Measurements from ENCODE around the gene CD34.
A peak's percentile ranks its signal among the peaks of the same experiment; 100 is the strongest.

Gene CD34

DNA sequence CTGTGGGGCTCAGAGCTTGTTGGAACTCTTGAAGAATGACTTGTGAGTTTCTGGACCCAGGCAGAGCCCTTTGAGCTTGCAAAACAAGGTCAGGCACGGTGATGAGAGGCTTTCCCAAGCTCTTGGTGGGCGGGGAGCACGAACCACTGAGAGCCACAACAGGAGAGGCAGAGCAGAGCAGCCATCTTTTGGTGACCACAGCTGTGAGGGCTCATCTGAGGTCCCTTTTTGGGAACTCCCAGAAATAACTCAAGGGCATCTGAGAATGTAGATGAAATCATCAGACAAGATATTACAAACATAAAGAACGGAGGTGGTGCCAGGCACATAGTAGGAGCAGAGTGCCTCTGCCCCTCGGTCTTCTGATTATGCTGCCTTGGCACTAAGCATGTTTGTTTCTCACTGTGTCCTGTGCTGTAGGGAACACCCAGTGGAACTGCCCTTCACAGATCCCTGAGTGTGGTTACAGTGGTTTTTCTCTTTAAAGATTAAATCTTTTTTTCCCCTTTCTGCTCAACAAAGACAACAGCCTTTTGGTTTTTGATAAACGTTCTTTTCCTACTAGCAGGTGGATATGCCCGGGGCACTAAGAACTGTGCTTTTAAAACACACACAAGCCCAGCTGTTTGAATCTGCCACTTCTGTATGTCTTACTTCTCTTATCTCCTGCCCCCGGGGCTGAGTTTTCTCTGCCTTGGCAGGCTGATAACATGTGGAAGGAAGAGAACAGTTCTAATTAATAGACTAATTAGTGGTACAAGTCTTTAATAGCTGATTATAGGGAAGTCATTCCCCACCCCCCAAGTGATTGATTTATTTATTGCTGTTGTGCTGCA is 37.7 kb downstream of the CD34 start:
- DNase-seq (ENCODE audit: low spot score): no peak

DNA sequence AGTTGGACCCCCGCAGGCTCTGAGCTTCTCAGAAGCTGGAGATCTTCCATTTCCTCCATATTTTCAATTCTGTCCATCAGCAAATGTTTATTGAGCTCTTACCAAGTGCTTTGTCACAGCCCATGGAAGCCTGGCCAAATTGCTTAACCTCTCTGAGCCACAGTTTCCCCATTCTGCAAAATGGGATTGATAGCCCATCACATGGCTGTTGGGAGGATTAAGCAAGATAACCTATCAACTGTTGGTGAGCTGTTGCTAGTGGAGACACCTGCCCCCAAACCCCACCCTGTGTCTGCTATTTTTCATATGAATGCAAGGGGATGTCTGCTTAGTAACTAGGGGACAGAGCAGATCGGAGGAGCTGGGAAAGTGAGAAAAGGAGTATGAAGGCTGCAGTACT is 38.3 kb downstream of the CD34 start:
- DNase-seq (ENCODE audit: low spot score): no peak

DNA sequence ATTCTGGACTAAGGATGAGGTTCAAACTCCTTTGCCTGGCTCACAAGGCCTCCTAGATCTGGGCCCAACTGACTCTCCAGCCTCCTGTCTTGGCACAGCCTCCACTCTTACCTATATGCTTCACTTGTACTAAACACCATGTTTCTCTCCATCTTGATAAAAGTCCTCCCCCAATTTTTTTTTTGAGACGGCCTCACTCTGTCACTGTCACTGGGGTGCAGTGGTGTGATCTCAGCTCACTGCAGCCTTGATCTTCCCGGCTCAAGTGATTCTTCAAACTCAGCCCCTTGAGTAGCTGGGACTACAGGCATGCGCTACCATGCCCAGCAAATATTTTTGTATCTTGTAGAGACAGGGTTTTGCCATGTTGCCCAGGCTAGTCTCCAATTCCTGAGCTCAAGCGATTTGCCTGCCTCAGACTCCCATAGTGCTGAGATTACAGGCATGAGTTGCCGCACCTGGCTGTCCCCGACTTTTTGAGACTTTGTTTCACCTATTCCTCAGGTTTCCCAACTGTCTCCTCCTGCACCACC is 39.7 kb downstream of the CD34 start:
- no peak for DNase-seq (ENCODE audit: low spot score)

DNA sequence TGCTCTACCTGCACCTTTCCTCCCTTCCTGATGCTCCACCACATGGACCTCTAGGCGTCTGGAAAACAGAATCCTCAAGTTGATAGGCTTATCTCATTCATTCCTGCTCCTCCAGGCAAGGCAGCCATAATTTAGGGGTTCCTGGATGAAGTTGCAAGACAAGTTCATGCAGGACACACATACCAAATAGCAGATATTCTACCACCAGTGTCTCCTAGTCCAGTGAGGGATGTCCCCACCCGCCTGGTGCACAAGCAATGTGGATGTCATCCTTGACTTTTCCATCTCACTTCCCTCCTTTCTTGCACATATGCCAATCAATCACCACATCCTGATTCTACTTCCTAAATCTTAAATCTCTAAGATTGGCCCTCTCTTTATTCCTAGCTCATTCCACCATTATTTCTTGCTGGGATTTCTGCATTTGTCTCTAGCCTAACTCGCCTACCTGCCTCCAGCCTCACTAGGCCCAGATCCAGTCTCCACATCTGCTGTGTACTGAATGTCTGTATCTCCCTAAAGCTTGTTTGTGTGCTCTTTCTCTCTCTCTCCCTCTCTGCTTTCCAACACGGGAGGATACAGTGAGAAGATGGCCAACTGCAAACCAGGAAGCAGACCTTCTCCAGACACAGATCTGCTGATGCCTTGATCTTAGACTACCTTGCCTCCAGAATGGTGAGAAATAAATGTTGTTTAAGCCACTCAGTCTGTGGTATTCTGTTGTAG is 40.5 kb downstream of the CD34 start:
- no peak for DNase-seq (ENCODE audit: low spot score)

DNA sequence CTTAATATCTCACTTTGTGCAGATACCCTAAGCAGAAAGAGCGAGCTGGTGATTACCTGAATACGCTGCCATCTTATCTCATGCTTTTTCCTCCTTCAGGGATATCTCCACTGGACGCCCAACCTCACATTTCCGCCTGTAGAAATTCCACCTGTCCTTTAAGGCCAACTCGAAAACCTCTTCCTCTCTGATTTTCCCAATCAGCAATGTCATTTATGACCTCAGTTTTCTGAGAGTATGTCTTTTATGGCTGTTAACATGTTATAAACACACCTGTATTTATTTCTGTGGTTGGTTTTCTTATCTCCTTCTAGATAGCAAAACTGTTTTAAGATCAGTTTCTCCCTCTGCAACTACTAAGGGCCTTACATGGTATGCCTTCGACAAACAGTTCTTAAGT is 41.1 kb downstream of the CD34 start:
- no peak for DNase-seq (ENCODE audit: low spot score)

DNA sequence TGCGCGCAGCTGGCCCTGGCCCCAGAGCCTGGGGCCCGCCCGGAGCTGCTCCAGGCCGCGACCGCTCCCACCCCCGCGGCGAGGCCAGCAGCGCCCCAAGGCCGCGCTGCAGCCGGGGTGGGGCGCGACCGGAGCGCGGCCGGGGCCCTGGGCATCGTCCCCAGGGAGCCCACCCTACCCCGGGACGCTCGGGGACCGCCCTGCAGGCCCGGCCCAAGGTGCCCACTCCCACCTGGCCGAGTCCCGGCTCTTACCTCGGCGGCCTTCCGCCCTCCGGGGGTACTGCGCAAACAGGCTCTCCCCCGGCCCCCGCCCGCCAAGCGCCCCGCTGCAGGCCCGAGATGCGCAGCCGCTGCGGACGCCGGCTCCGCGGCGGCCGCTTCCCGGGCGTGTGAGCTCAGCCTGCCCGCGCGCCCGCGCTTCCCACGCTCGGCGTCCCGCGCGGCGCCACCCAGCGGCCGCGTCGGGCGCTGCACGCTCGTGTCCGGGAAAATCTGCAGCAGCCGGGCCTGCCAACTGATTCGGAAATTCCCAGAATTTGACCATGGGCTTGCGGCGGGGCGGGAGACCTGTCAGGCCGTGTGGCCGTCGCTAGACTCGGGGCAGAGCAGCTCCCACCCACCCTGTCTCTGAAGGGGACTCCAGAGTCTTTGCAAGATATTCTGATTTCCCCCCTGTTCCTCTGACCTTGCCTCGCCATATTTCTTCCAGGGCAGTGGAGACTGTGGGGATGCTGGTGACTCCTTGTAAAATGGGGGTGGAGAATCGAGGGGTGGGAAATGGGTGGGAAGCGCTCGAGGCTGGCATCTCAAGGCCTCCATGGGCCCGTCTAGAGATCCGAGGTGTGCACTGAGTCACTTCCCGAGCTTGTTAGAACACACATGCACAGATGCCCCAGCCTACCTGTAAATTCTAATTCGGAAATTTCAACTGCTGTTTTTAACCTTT is 41.9 kb downstream of the CD34 start:
- DNase-seq (ENCODE audit: low spot score): peak; percentile 79

DNA sequence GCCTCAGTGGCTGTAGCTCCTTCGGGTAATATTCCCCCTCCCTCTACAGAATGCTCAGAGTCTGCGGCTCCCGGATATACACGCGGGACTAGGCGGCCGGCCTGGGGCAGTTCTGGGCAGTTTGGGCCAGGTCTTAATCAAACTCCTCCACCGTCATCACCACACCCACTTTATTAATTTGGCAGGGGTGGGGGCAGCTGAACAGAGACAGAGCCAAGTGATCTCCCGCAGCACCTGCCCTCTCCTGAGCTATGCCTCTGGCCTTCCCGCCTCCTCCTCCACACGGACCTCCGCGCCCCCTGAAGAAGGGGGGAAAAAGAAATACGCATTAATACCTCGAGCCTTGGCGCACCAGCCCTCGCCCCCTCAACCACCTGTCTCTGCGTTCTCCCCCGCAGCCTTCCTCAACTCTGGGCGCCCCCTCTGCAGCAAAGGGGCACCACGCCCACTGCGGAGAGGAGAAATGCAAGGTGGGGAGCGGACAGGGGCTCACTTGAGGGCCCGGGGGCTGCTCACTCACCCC is 42.6 kb downstream of the CD34 start:
- DNase-seq (ENCODE audit: low spot score): no peak

DNA sequence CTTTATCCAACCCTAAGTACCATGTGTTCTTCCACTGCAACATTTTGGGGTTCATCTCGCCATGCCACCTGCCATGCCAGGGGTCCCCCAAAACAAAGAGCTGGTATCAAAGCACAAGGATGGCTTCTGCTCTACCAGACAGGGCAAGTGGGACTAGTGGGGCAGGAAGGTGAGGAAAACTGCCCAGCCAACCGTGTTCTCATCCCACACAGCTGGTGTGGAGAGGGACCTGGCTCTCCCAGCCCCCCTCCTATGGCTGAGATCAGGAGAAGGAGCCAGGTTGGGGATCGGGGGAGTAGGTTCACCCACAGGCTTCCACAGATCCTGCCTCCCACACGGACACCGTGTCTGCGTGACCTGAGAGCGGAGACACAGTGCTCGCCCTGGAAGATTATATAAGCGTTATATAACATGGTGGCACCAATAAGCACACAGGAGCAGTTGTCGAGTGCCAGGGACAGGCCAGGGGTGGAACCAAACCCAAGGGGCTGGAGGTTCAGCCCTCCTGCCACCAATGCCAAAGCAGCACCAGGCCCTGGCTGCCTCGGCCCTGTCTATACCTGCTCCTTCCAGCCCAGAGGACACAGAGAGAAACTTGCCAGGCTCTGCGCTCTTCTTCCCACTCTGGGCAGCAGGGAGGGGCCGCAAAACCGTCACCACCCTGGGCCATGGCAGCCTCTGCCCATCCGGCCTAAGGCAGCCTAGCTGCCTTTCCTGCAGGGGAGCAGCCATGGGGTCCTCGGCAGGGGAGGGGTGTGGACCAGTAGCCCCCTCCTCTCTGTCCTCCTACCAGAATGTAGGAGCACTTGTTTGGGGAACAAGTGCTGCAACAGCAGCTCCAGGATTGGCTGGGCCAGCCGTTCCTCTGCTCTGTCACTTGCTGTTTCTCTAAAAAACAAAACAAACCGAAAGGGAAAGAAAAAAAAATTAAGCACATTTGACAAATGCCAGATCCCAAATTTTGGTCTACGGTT is 43.5 kb downstream of the CD34 start:
- DNase-seq (ENCODE audit: low spot score): no peak

DNA sequence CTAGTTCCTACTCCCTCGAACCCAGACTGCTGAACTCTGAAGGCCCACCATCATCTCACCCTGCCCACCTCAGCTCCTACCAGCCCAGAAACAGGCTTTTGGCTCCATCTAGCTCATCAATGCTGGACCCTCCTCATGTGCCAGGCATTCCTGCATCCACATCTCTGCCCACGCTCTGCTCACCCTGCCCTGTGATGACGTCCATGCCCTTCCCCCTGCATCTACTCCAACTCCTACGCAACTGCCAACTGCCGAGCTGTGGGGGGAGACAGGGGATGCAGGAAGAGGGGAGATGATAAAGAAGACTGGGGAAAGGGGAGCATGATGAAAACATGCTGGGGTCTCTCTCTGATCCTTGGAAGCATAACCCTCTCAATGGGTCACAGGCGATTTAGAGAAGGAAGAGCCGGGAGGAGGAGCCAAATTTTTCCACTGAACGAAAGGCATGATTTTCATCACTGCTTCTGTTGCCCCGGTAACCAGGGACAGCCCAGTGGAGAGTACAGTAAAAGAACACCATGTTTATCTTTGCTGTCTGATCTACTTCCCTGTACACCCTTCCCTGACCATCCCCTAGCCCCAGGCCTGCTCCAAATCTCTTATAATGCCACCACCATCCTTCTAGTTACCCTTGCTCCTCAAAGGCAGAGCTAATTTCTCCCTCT is 44.3 kb downstream of the CD34 start:
- peak; percentile 49 for DNase-seq (ENCODE audit: low spot score)

DNA sequence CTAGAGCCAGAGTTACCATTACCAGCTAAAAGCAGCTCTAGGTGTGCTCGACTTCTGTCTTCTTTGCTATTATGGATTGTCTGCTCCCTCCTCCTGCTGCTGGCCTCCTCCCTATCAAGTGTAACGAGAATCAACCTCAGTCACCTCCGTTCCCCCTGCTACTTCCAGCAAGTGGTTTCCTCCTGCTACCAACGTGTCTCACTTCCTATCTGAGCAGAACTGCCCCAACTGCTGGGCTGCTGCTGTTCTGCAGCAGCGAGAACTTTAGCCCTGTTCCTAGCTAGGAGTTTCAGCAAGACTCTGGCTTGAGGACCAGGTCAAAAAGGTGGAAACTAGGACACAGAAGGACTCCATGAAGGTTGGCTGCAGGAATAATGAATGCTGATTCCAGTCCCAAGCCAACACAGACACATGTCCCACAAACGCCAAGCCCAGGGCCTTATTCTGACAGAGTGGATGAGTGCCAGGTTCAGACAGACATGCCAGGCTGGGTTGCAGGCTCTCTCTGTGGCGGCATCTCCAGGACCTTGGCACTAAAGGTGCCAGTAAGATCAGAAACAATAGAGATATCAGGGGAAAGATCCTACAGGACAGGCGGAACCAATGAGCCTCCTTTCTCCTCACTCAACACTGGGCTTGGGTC is 46.9 kb downstream of the CD34 start:
- no peak for DNase-seq (ENCODE audit: low spot score)

DNA sequence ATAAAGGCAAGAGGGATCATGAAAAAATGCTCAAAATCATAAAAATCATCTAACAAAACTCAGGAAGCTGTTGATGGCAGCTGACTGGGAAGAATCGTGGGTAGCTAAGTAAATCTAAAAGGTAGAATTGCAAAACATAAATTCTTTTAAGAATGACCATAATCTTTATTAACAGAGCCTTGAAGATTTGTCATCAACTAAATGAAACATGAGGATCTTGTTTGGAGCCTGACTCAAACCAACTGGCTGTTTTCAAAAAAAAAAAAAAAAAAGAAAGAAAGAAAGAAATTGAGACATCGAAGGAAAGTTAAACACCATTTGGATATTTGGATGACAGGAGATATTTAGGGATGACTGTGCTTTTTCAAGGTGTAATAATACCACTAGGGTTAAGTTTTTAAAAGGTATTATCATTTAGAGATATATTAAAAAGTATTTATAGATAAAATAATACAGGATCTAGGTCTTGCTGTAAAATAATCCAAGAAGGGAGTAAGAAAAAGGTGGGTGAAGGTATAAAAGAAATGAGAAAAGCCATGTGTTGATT is 48.6 kb downstream of the CD34 start:
- no peak for DNase-seq (ENCODE audit: low spot score)

DNA sequence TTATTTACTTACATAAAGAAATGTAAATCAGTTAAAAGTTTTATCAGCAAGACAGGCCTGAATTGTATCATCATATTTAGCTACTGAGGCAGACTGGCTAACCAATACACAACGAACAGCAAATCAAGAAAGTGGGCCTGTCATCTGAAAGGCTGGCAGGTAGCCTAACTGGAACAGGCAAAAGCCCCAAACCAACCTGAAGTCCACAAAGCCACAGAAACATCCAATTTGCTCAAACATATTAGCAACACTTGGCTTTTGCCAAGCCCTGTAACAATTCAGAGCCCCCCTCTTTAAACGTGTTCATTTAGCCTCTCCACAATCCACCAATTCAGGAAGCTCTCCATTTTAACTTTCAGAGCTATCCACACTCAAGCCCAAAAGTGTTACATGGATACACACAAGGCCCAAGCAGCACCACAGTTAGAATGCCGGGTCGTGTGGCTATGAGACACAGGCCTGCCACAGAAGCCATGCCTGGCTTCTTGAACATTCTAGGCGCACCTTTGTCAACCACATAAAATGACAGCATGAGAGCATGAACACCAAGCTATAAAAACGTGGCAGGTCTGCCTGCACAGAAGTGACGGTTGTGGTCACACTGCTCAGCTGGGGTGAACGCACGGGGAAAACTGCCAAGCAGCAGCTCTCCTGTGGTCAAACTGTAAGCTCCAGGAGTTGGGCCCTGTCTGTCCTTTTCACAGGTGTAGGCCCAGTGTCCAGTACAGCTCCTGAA is 49.3 kb downstream of the CD34 start:
- DNase-seq (ENCODE audit: low spot score): no peak

DNA sequence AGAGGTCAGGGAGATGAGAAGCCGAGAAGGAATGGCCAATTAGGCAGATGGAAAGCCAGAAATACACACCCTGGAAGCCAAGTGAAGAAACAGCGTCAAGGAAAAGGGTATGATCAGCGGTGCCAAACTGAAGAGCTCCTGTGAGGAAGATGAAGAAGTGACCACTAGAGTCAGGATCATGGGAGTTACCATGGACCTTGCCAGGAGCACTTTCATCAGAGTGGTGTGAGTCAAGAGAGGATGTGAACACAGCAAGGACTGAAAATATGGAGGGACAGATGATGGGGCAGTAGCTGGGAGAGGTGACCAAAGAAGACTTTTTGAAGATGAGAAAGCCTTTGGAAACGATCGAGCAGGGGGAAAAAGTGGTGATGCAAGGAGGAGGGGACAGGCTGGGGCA is 50.4 kb downstream of the CD34 start:
- DNase-seq (ENCODE audit: low spot score): no peak

DNA sequence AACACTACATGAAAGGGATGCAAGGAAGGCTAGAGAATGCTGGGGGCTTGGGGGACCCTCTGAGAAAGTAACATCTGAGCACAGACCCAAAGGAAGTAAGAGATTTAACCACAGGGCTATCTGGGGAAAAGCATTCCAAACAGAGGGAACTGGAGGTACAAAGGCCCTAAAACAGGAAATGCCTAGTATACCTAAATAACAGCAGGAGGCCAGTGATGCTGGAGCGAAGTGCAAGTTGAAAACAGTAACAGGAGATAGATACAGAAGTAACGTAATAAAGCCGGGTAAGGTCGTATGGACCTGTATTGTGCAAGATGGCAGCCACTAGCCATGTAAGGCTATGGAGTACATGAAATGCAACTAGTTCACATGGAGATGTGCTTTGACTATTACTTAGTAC is 52.1 kb downstream of the CD34 start:
- no peak for DNase-seq (ENCODE audit: low spot score)

DNA sequence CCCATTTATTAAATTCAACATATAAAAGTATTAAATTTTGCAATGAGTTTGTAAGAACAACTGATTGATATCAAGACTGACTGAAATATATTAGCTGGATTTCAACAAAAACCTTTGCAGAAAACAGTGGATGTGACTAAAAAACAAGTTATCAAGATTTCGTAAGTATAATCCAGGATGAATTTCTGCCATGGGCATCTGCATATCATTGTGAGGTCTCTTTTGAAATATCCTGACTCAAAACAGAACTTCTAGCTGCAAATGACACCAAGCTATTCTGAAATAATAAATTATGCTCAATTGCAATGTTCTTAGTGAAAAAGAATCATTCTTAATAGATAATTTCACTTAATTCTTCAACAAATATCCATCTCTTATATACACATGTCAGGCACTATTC is 52.6 kb downstream of the CD34 start:
- DNase-seq (ENCODE audit: low spot score): no peak

DNA sequence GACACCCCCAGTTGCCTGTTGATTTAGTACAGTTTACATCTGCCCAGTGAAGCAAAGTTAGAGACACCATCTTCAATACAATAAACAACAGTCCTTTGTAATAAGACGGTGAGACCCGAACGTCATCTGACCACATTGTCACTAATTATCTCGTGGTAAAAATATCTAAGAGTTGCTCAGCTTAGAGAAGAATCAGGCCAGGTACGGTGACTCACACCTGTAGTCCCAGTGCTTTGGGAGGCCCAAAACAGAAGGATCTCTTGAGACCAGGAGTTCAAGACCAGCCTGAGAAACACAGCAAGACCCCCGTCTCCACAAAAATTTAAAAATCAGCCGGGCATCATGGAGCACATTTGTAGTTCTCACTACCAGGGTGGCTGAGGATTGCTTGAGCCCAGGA is 53.5 kb downstream of the CD34 start:
- DNase-seq (ENCODE audit: low spot score): no peak

DNA sequence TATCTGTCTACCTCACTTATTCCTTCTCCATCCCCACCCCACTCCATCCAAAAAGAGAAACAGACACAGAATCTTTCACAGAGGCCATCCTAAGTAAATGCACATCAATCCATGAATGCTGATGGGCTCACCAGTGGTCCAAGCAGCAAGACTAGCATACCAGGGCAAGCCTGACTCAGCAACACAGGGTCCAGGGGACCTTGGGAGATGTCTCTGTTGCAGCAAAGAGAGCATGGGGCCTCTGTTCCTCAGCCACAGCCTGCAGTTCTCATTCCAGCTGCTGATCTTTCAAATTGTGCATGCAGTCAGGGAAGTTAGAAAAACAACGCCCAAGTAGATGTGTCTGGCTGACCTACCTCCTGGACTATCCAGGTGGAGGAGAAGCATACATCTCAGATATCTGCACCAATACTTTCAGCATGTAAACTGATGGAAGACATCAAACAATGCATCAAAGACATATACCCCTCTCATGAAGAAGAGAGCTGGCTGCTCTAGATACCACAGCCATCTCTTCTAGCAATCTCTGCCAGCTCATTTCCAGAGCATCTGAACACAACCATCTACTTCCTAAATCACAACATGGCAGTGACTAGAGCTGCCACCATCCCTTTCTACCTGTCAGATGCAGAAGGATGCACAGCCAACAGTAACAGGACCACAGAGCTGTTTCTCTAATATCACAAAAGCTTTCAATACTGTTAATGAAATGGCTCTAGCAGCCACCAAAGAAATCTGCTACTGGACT is 54.5 kb downstream of the CD34 start:
- DNase-seq (ENCODE audit: low spot score): no peak

DNA sequence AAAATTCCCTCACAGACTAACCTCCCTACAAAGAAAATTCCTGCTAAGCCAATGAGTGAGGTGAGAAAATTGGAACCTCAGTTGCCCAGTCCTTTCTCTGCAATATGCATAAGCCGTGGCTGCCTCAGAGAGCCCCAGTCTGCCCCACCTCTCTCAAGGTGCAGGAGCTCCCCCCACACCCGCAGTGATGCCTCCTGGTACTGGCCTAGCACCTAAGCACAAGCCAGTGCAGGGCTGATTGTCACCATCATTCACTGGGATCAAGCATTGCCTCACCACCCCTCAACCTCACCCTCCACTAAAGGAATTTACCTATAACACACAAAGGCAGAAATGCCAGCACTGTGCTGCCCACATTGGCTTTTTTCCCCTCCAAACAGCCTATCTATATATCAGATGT is 56.9 kb downstream of the CD34 start:
- no peak for DNase-seq (ENCODE audit: low spot score)
